Measurements from ENCODE around the gene LRRTM3. TPM values are rescaled to one million over a fixed set of nuclear protein-coding genes. Genes with fewer than 3 reads are reported as not detected.

The LRRTM3 gene
- total RNA-seq, 1 donor from 2014 or later: not detected

DNA sequence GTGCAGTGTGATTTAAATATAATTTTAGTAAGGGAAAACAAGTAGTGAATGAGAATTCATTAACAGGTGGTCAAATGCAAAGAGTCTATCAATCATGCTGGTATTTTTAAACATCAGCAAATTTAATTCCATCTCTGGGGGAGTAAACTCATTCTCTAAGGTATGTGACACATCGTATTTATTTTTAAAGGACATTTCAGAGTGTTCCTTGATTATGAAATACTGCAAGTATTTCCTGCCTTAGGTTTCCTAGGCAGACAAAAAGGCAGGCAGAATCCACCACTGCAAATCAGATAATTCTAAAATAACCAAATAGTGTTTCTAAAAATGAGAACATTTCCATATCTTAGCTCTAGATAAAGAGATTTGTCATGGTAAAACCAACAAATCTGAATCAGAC lies 193.8 kb downstream of the LRRTM3 start:
- DNase-seq (ENCODE audit: low spot score): no peak

DNA sequence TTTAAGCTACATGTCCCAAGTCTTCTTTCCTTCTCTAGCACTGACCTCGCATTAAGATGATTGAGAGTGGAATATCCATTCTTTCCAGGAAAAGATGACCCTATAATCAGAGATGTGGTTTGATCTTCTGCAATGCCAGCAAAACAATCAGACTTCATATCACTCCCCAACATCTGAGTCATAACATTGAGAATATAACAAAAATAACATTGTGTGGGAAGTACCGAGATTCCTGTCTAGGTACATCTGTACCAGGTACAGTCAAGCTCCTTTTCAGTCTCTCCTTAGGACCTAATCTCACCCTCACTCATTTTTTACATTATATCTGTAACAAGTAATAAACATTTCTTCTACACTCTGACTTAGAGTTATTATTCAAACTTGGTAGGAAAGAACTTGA lies 201.6 kb downstream of the LRRTM3 start:
- DNase-seq (ENCODE audit: low spot score): no peak

DNA sequence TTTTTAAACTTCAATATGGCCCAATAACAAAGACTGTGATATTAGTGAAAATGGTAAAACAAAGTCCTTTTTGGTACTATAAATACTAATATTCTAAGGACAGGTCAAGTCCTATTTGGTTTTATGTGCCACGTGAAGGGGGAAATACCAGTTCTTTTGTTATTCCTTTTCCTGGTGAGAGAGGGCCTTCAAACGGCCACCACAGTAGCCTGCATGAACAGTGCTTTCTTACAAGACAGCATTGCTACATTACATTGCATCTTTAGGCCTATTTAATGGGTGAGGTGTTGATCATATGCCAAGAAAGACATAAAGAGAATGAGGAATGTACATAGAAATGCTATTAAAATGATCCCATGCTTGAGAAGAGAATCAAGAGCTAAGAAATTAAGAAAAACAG lies 214.8 kb downstream of the LRRTM3 start:
- DNase-seq (ENCODE audit: low spot score): no peak

GRCh38 chr10:67141300-67141699 lies 215.5 kb downstream of the LRRTM3 start:
- no peak for DNase-seq (ENCODE audit: low spot score)

GRCh38 chr10:67144530-67144929 lies 218.7 kb downstream of the LRRTM3 start:
- DNase-seq (ENCODE audit: low spot score): no peak
